T-helper 9 cell (primary cell): Measurements from ENCODE around the gene ZNF48.

ENCODE experiments used
- DNase-seq: peaks from one replicate; pipeline ENCODE4 v3.0.0-alpha.2; 2020
- total RNA-seq, 2 donors: gene quantifications; one replicate each; lab custom pipeline; 2026; lab: John Stamatoyannopoulos, UW

Gene ZNF48
- total RNA-seq: 14.7 to 41.3 reads per million in 2 donors

- peak; percentile 38 for DNase-seq
These were observed at the start of gene ZNF48 for GRCh38 chr16:30395155-30395991. Gene ZNF48, plus strand, starts transcription at chr16:30395420. Its CDS starts 375 bp downstream, at chr16:30395795.

GRCh38 chr16:30346286-30346685, 48.9 kb upstream of the ZNF48 start:
- no peak for DNase-seq

GRCh38 chr16:30348113-30348512, 47.1 kb upstream of the ZNF48 start:
- DNase-seq: no peak

- DNase-seq: no peak
These were observed 46.3 kb upstream of the ZNF48 start for GRCh38 chr16:30348929-30349328.

- DNase-seq: no peak
These were observed 45.5 kb upstream of the ZNF48 start for GRCh38 chr16:30349675-30350074.

- DNase-seq: no peak
These were observed 44.9 kb upstream of the ZNF48 start for GRCh38 chr16:30350134-30350871.

- no peak for DNase-seq
These were observed 44.2 kb upstream of the ZNF48 start for GRCh38 chr16:30351001-30351441.

GRCh38 chr16:30351586-30352419, 43.4 kb upstream of the ZNF48 start:
- no peak for DNase-seq

- no peak for DNase-seq
These were observed 42.5 kb upstream of the ZNF48 start for GRCh38 chr16:30352488-30353401.

- DNase-seq: no peak
These were observed 41.6 kb upstream of the ZNF48 start for GRCh38 chr16:30353438-30354129.

- DNase-seq: no peak
These were observed 40.6 kb upstream of the ZNF48 start for GRCh38 chr16:30354423-30355143.

GRCh38 chr16:30355144-30355953, 39.9 kb upstream of the ZNF48 start, which contains the start of gene CD2BP2:
Gene CD2BP2, minus strand, starts transcription at chr16:30355308. Its CDS starts 627 bp downstream, at chr16:30354681.
- DNase-seq: peak; percentile 81

- DNase-seq: no peak
These were observed 39.3 kb upstream of the ZNF48 start for GRCh38 chr16:30355954-30356308.

- no peak for DNase-seq
These were observed 38.7 kb upstream of the ZNF48 start for GRCh38 chr16:30356401-30357084.

GRCh38 chr16:30357085-30357714, 38.0 kb upstream of the ZNF48 start:
- DNase-seq: no peak

- DNase-seq: no peak
These were observed 37.3 kb upstream of the ZNF48 start for GRCh38 chr16:30357715-30358576.

GRCh38 chr16:30358577-30358936, 36.7 kb upstream of the ZNF48 start:
- no peak for DNase-seq
